Dermis blood vessel endothelial cell (primary cell): ENCODE measurements around the gene TP53BP1. TPM values are rescaled to one million over a fixed set of nuclear protein-coding genes. Genes with fewer than 3 reads are reported as not detected.
A peak's percentile ranks its signal among the peaks of the same experiment; 100 is the strongest.

Experiments used
- DNase-seq: peaks from one replicate; pipeline ENCODE4 v3.0.0; 2010
- total RNA-seq: library from RNA; depleted of rRNA; stranded (reverse); fragments of >200 nt; gene quantifications from 2 replicates; pipeline ENCODE4 v1.2.3, GENCODE V29; 2014

TP53BP1 gene
- total RNA-seq, 1 donor from 2014 or later, result 62.6 TPM

- no peak for DNase-seq
Observed at GRCh38 chr15:43484455-43484854, 8.5 kb downstream of the TP53BP1 start.

GRCh38 chr15:43483297-43484128 lies 9.4 kb downstream of the TP53BP1 start:
- DNase-seq, result peak; percentile 46

- no peak for DNase-seq
Observed at GRCh38 chr15:43473885-43474284, 19.1 kb downstream of the TP53BP1 start.

GRCh38 chr15:43471975-43472374 lies 21.0 kb downstream of the TP53BP1 start:
- no peak for DNase-seq

- DNase-seq, result peak; percentile 1
Observed at GRCh38 chr15:43469867-43470266, 23.1 kb downstream of the TP53BP1 start.

- no peak for DNase-seq
Observed at GRCh38 chr15:43465100-43465499, 27.9 kb downstream of the TP53BP1 start.

- DNase-seq, result no peak
Observed at GRCh38 chr15:43463998-43464397, 29.0 kb downstream of the TP53BP1 start.

- DNase-seq, result no peak
Observed at GRCh38 chr15:43463507-43463906, 29.4 kb downstream of the TP53BP1 start.

GRCh38 chr15:43449981-43450380 lies 43.0 kb downstream of the TP53BP1 start:
- DNase-seq, result no peak

GRCh38 chr15:43446344-43446743 lies 46.6 kb downstream of the TP53BP1 start:
- DNase-seq, result no peak

- peak; percentile 26 for DNase-seq
Observed at GRCh38 chr15:43441316-43441715, 51.6 kb downstream of the TP53BP1 start.

GRCh38 chr15:43440721-43441281 lies 52.2 kb downstream of the TP53BP1 start:
- DNase-seq, result peak; percentile 96

GRCh38 chr15:43439268-43439667 lies 53.7 kb downstream of the TP53BP1 start:
- DNase-seq, result no peak

- no peak for DNase-seq
Observed at GRCh38 chr15:43436395-43436794, 56.6 kb downstream of the TP53BP1 start.

GRCh38 chr15:43434446-43434845 lies 58.5 kb downstream of the TP53BP1 start:
- no peak for DNase-seq

- DNase-seq, result no peak
Observed at GRCh38 chr15:43433661-43434303, 59.2 kb downstream of the TP53BP1 start.

- DNase-seq, result no peak
Observed at GRCh38 chr15:43433165-43433564, 59.8 kb downstream of the TP53BP1 start.

GRCh38 chr15:43429687-43430086 lies 63.3 kb downstream of the TP53BP1 start:
- DNase-seq, result peak; percentile 47

- DNase-seq, result no peak
Observed at GRCh38 chr15:43423793-43424192, 69.2 kb downstream of the TP53BP1 start.

GRCh38 chr15:43420876-43421275 lies 72.1 kb downstream of the TP53BP1 start:
- no peak for DNase-seq

GRCh38 chr15:43420435-43420834 lies 72.5 kb downstream of the TP53BP1 start:
- no peak for DNase-seq

- peak; percentile 6 for DNase-seq
Observed at GRCh38 chr15:43414196-43414595, 78.8 kb downstream of the TP53BP1 start.

GRCh38 chr15:43412096-43412495 lies 80.9 kb downstream of the TP53BP1 start:
- no peak for DNase-seq
